ENCODE measurements around the gene ZNF385B.

DNA sequence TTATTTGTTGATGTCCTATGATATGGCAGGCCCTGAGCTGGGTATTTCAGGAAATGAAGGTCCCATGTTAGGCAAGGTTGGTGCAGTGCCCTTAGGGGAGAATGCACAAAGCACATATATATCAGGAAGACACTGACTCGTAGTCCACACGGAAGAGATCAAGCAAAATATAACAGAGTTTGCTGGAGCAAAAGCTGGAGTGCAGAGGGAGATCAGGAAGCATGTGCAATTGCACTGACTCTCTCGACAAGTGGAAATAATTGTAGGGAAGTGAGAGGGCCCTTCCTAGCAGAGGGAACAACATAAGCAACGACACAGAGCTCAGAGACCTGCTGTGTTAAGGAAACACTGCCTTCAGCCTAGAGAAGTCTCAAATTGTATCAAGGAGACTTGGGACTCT lies 4.2 kb downstream of the ZNF385B start:
- TF ChIP-seq, protein P1, sequence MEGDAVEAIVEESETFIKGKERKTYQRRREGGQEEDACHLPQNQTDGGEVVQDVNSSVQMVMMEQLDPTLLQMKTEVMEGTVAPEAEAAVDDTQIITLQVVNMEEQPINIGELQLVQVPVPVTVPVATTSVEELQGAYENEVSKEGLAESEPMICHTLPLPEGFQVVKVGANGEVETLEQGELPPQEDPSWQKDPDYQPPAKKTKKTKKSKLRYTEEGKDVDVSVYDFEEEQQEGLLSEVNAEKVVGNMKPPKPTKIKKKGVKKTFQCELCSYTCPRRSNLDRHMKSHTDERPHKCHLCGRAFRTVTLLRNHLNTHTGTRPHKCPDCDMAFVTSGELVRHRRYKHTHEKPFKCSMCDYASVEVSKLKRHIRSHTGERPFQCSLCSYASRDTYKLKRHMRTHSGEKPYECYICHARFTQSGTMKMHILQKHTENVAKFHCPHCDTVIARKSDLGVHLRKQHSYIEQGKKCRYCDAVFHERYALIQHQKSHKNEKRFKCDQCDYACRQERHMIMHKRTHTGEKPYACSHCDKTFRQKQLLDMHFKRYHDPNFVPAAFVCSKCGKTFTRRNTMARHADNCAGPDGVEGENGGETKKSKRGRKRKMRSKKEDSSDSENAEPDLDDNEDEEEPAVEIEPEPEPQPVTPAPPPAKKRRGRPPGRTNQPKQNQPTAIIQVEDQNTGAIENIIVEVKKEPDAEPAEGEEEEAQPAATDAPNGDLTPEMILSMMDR (conservative IDR thresholded peaks at IDR 0.05; ENCODE audit: low read length): no peak
- no peak for TF ChIP-seq EZH2phosphoT487 (IDR thresholded peaks at IDR 0.05; ENCODE audit: borderline replicate concordance, low read depth, low read length)

Measured in OCI-LY7 (cell line).